HT-29 (cell line): Measurements from ENCODE around the gene CDK4. TPM values are rescaled to one million over a fixed set of nuclear protein-coding genes. Genes with fewer than 3 reads are reported as not detected.
"Not testable (repeated sequence)": the region's sequence is repeated elsewhere in the genome, so short reads cannot be mapped to it uniquely, and the experiment has no call there.

Source experiments
- DNase-seq: peaks from one replicate; pipeline ENCODE4 v3.0.0-alpha.2; 2015; ENCODE audit warnings: low spot score
- total RNA-seq: library from RNA; depleted of rRNA; stranded (reverse); fragments of >200 nt; shearing (Covaris generic); gene quantifications from 2 replicates; pipeline ENCODE4 v1.2.3, GENCODE V29; 2014

CDK4 gene
- total RNA-seq, 1 experiment from 2014 or later, result 310 TPM

GRCh38 chr12:57726151-57726883 is 25.8 kb downstream of the CDK4 start:
- DNase-seq, result peak; percentile 80

- no peak for DNase-seq
Measured at GRCh38 chr12:57725851-57726150, 26.3 kb downstream of the CDK4 start.

GRCh38 chr12:57724936-57725740 is 27.0 kb downstream of the CDK4 start:
- no peak for DNase-seq

- DNase-seq, result no peak
Measured at GRCh38 chr12:57724003-57724935, 27.8 kb downstream of the CDK4 start.

- no peak for DNase-seq
Measured at GRCh38 chr12:57723630-57723962, 28.5 kb downstream of the CDK4 start.

- DNase-seq, result no peak
Measured at GRCh38 chr12:57722716-57723629, 29.1 kb downstream of the CDK4 start.

GRCh38 chr12:57721846-57722608 is 30.1 kb downstream of the CDK4 start:
- not testable (repeated sequence) for DNase-seq

GRCh38 chr12:57720606-57721595 is 31.2 kb downstream of the CDK4 start:
- no peak for DNase-seq

GRCh38 chr12:57719777-57720605 is 32.1 kb downstream of the CDK4 start:
- no peak for DNase-seq

GRCh38 chr12:57718641-57719528 is 33.2 kb downstream of the CDK4 start:
- no peak for DNase-seq

GRCh38 chr12:57717846-57718640 is 34.1 kb downstream of the CDK4 start:
- DNase-seq, result no peak

GRCh38 chr12:57717131-57717530 is 35.0 kb downstream of the CDK4 start:
- no peak for DNase-seq

GRCh38 chr12:57716305-57716704 is 35.8 kb downstream of the CDK4 start:
- DNase-seq, result no peak

GRCh38 chr12:57715786-57716185 is 36.3 kb downstream of the CDK4 start:
- no peak for DNase-seq

- DNase-seq, result not testable (repeated sequence)
Measured at GRCh38 chr12:57715036-57715748, 36.9 kb downstream of the CDK4 start.

GRCh38 chr12:57713209-57713608 is 38.9 kb downstream of the CDK4 start:
- DNase-seq, result no peak
